Thoracic aorta (tissue), 2 donors: Measurements from ENCODE around the gene CENPP. TPM values are rescaled to one million over a fixed set of nuclear protein-coding genes. Genes with fewer than 3 reads are reported as not detected.

Source experiments
- ATAC-seq: fragments of 150-250 bp; one replicate; pipeline ENCODE4 v1.8.0; 2017; ENCODE audit warnings: low read depth; ENCODE audit not compliant: insufficient number of reproducible peaks, low FRiP score
- DNase-seq: peaks from one replicate; pipeline ENCODE4 v3.0.0-alpha.2; 2020; ENCODE audit warnings: low spot score
- H3K27ac ChIP-seq, 2 donors: fragments of 200-600 bp; sonication (generic); 1 replicate in 1 of 2; 2 replicates in 1 of 2; pipeline ENCODE4 v1.5.1; 2016; ENCODE audit warnings: mild to moderate bottlenecking in 2 of 2, moderate library complexity in 2 of 2
- H3K27me3 ChIP-seq: fragments of 200-600 bp; sonication (generic); replicated peaks from 2 replicates; pipeline ENCODE4 v1.6.0; 2016; ENCODE audit warnings: mild to moderate bottlenecking; ENCODE audit not compliant: insufficient read depth
- H3K36me3 ChIP-seq: fragments of 200-600 bp; sonication (generic); one replicate; pipeline ENCODE4 v1.5.1; 2016
- H3K4me1 ChIP-seq, 2 donors: fragments of 200-600 bp; sonication (generic); 1 replicate in 1 of 2; 2 replicates in 1 of 2; pipeline versions ENCODE4 v1.5.1 to v1.6.0; 2016; ENCODE audit warnings: low read depth in 2 of 2, mild to moderate bottlenecking in 1 of 2; ENCODE audit not compliant: control insufficient read depth in 1 of 2
- H3K4me3 ChIP-seq: fragments of 200-600 bp; sonication (generic); 2 replicates; pipeline ENCODE4 v1.5.1; 2016; ENCODE audit warnings: mild to moderate bottlenecking
- H3K9me3 ChIP-seq: fragments of 200-600 bp; sonication (generic); 2 replicates; pipeline ENCODE4 v1.5.1; 2016
- total RNA-seq, 2 donors: library from RNA; depleted of rRNA; stranded (reverse); fragments of >200 nt; gene quantifications; one replicate each; pipeline versions ENCODE4 v1.1.0 to v1.2.3, GENCODE V29; 2016
- TF ChIP-seq, protein P1 (sequence below): fragments of 200-600 bp; sonication (generic); IDR thresholded peaks from one replicate; pipeline ENCODE4 v1.5.1; 2019; ENCODE audit warnings: antibody characterized with exemption

The CENPP gene
- total RNA-seq, 2 donors from 2014 or later, result 3.8 to 13.6 TPM

DNA sequence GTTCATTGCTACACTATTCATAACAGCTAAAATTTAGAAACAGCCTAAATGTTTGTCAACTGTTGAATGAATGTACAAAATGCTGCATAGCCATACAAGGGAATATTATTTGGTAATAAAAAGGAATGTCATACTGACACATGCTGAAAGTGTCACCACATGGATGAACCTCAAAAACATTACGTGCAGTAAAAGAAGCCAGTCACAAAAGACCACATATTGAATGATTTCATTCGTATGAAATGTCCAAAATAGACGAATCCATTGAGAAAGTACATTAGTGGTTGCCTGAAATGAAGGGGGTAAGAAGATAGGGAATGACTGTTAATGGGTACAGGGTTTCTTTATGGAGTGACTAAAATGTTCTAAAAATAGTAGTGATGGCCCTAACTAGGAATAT is 221.6 kb downstream of the CENPP start:
- no peak for ATAC-seq
- no peaks in the 10 kb centered on the region for H3K9me3 ChIP-seq
- H3K36me3 ChIP-seq, result no peaks in the 10 kb centered on the region
- H3K27ac ChIP-seq, result no peak overlapping the region
- DNase-seq, result no peak
- no peaks in the 10 kb centered on the region for H3K4me1 ChIP-seq
- H3K27me3 ChIP-seq, result no peaks in the 10 kb centered on the region
- H3K4me3 ChIP-seq, result no peak overlapping the region
- TF ChIP-seq, protein P1, sequence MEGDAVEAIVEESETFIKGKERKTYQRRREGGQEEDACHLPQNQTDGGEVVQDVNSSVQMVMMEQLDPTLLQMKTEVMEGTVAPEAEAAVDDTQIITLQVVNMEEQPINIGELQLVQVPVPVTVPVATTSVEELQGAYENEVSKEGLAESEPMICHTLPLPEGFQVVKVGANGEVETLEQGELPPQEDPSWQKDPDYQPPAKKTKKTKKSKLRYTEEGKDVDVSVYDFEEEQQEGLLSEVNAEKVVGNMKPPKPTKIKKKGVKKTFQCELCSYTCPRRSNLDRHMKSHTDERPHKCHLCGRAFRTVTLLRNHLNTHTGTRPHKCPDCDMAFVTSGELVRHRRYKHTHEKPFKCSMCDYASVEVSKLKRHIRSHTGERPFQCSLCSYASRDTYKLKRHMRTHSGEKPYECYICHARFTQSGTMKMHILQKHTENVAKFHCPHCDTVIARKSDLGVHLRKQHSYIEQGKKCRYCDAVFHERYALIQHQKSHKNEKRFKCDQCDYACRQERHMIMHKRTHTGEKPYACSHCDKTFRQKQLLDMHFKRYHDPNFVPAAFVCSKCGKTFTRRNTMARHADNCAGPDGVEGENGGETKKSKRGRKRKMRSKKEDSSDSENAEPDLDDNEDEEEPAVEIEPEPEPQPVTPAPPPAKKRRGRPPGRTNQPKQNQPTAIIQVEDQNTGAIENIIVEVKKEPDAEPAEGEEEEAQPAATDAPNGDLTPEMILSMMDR, result no peak

DNA sequence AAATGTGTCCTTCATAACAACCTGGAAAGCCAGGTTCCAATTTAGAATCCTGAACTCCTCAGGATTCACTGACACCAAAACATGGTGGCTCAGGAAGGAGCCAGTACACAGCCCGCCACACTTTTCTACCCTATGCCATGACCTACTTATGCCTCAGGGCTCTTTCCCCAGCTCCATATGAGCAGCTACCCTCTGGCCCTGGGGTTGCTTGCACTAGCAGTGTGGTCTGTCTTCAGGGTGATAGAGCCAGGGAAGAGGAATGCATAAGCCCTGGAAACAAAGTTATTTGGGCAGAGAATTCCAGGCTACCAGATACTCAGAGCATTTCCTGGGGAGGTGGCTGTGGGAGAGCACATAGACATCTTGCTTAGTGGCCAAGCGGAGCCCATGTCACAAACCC is 225.0 kb downstream of the CENPP start:
- Histone ChIP-seq H3K9me3 (no peaks in the 10 kb centered on the region), H3K4me1 (no peaks in the 10 kb centered on the region), H3K4me3 (no peak overlapping the region), H3K36me3 (no peaks in the 10 kb centered on the region), H3K27me3 (no peaks in the 10 kb centered on the region), H3K27ac (no peak overlapping the region)
- ATAC-seq (no peak), DNase-seq (no peak)
- TF ChIP-seq, protein P1, result no peak

DNA sequence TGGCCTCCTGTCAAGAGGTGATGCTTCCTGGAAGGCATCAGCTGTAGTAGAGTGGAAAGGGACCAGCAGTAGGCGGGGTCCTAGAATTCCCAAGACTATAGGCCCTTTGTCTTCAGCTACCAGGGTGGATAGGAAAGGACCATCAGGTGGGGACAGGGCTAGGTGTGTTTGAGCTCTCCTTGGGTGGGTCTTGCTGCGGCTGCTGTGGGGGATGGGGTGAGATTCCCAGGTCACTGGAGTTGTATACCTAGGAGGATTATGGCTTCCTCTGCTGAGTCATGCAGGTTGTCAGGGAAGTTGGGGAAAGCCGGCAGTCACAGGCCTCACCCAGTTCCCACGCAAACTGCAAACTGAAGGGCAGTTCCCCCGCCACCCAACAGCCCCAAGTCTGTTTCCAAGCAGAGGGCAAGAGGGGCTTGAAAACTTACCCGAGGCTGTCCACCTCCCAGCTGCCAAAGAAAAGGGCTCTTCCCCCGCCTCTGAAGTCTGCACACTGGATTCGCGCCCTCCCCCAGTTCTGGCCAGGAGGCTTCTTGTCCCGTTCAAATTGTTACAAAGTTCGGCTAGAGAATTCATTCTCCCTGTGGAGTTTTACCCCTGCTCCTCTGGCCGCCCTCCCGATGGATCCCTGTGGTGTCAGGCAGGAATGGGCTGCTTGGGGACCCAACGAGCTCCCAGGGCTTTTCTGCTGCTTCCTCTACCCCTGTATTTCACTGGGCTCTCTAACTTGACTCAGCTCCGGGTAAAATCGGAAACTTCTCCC is 233.0 kb downstream of the CENPP start:
- ATAC-seq, result no peak
- Histone ChIP-seq H3K27ac (no peak overlapping the region), H3K36me3 (no peaks in the 10 kb centered on the region), H3K4me3 (no peak overlapping the region), H3K4me1 (peaks cover 4 to 12% of the 10 kb centered on the region in 2 donors), H3K27me3 (no peaks in the 10 kb centered on the region), H3K9me3 (no peaks in the 10 kb centered on the region)
- TF ChIP-seq, protein P1, result no peak
- no peak for DNase-seq

DNA sequence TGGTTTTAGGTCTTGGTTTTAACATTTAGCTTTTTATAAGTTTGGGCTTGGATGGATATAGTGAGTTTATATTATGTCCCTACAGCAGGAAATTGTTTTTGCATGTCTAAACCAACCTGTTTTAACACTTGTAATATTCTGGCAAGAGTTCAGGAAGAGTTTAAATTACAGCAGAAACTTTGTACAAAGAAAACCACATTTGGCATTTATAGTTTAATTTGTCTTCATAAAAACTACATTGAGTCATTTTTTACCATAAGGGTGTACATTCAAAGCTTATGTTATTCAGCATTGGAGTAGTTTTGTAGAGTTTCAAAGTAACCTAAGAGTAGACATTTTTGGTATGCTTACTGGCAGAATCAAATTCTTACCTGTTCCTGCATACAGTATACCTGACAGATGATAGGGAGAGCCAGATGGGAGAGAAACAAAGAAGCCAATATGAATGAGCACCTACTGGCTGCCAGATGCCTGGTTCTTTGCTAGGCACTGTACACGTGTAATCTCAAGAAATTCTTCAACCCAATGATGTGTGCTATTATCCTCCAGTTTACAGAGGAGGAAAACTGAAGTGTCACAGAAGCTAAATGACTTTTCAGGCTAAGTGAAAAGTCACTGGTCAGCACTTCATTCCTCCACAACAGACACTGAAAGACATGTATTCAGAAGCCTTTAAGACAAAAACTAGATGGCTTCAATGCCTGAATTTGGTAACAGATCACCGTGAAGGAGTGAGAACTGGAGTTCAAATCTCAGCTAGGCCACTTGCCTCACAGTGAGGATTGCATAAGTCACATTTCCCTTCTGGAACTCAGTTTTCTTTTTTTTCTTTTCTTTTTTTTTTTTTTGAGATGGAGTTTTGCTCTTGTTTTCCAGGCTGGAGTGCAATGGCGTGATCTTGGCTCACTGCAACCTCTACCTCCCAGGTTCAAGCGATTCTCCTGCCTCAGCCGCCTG is 235.9 kb downstream of the CENPP start:
- Histone ChIP-seq H3K27me3 (no peaks in the 10 kb centered on the region), H3K9me3 (no peaks in the 10 kb centered on the region), H3K4me1 (peaks cover 10 to 30% of the 10 kb centered on the region in 2 donors), H3K36me3 (no peaks in the 10 kb centered on the region), H3K4me3 (no peak overlapping the region), H3K27ac (no peak overlapping the region)
- ATAC-seq (no peak), DNase-seq (no peak)
- TF ChIP-seq, protein P1, result no peak

DNA sequence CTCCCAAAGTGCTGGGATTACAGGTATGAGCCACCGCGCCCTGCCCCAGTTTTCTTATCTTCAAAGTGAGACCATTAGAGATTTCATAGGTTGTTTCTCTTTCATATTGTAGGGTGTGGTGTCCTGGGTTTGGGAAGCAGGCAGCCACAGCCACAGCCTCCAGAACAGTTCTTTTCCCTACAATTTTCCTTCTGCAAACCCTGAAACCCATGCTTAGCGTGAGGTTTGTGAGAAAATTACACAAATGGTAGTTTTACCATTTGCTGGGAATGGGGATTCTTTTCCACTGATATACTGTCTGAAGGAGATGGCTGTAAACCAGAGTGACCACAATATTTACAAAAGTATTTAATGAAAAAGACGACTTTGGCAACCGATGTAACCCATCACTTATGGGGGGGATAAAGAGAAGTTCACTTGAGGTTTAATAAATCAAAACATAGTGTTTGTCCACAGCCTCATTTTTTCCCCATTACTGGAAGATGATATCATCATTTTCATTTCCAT is 236.8 kb downstream of the CENPP start:
- no peak overlapping the region for H3K27ac ChIP-seq
- H3K27me3 ChIP-seq, result no peaks in the 10 kb centered on the region
- no peak overlapping the region for H3K4me3 ChIP-seq
- H3K4me1 ChIP-seq, result peaks cover 10 to 30% of the 10 kb centered on the region in 2 donors
- no peaks in the 10 kb centered on the region for H3K36me3 ChIP-seq
- H3K9me3 ChIP-seq, result no peaks in the 10 kb centered on the region
- ATAC-seq (no peak), DNase-seq (no peak)
- TF ChIP-seq, protein P1, result no peak
